IMR-90 (cell line): Measurements from ENCODE around the gene COA5.

ENCODE experiments used
- CEBPB ChIP-seq: IDR thresholded peaks from 2 replicates; pipeline ENCODE4 v1.6.1; 2012; ENCODE audit warnings: low read depth, low read length, improper control_type of control experiment
- CHD1 ChIP-seq: IDR thresholded peaks from 2 replicates; pipeline ENCODE4 v1.6.1; 2012; ENCODE audit warnings: low read depth, low read length, improper control_type of control experiment
- CTCF ChIP-seq: conservative IDR thresholded peaks from 2 replicates; pipeline ENCODE4 v1.5.1; 2012; ENCODE audit warnings: mild to moderate bottlenecking, low read depth, low read length, improper control_type of control experiment
- MAFK ChIP-seq: IDR thresholded peaks from 2 replicates; pipeline ENCODE4 v1.6.1; 2012; ENCODE audit warnings: low read depth, low read length, improper control_type of control experiment
- MAZ ChIP-seq: IDR thresholded peaks from 2 replicates; pipeline ENCODE4 v1.6.1; 2012; ENCODE audit warnings: low read depth, mild to moderate bottlenecking, low read length, improper control_type of control experiment, moderate library complexity, borderline replicate concordance
- NFE2L2 ChIP-seq: fragments of 150-350 bp; IDR thresholded peaks from 2 replicates; pipeline ENCODE4 v1.6.1; 2016; ENCODE audit warnings: low read depth, mild to moderate bottlenecking, low read length
- POLR2A ChIP-seq: IDR thresholded peaks from 2 replicates; pipeline ENCODE4 v1.6.1; 2012; ENCODE audit warnings: mild to moderate bottlenecking, low read depth, low read length
- RAD21 ChIP-seq: IDR thresholded peaks from 2 replicates; pipeline ENCODE4 v1.6.1; 2012; ENCODE audit warnings: low read length, improper control_type of control experiment
- RFX5 ChIP-seq: IDR thresholded peaks from 2 replicates; pipeline ENCODE4 v1.8.0; 2012; ENCODE audit warnings: low read depth, mild to moderate bottlenecking, low read length, moderate library complexity
- TF ChIP-seq, protein P1 (sequence below): fragments of 150-350 bp; IDR thresholded peaks from 2 replicates; pipeline ENCODE4 v1.6.1; 2016; ENCODE audit warnings: low read depth, mild to moderate bottlenecking, low read length, moderate library complexity, borderline replicate concordance

GRCh38 chr2:98565941-98566340 lies 42.4 kb downstream of the COA5 start:
- TF ChIP-seq POLR2A (no peak), CTCF (no peak), MAZ (no peak), RAD21 (no peak), RFX5 (no peak), NFE2L2 (no peak), CEBPB (no peak), CHD1 (no peak), MAFK (no peak)
- TF ChIP-seq, protein P1, sequence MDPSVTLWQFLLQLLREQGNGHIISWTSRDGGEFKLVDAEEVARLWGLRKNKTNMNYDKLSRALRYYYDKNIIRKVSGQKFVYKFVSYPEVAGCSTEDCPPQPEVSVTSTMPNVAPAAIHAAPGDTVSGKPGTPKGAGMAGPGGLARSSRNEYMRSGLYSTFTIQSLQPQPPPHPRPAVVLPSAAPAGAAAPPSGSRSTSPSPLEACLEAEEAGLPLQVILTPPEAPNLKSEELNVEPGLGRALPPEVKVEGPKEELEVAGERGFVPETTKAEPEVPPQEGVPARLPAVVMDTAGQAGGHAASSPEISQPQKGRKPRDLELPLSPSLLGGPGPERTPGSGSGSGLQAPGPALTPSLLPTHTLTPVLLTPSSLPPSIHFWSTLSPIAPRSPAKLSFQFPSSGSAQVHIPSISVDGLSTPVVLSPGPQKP = no peak
